NT2/D1 (cell line): ENCODE data around the gene GLRA1.

Experiments used
- DNase-seq: peaks from one replicate; pipeline ENCODE4 v3.0.0-alpha.2; 2011; ENCODE audit warnings: low read depth, low spot score
- H3K27me3 ChIP-seq: 2 replicates; pipeline ENCODE4 v1.6.0; 2011; ENCODE audit warnings: mild to moderate bottlenecking; ENCODE audit not compliant: insufficient read length, insufficient read depth
- H3K36me3 ChIP-seq: 2 replicates; pipeline ENCODE4 v1.6.1; 2011; ENCODE audit warnings: mild to moderate bottlenecking, low read length, mixed read lengths; ENCODE audit not compliant: insufficient read depth, insufficient read length
- H3K4me1 ChIP-seq: 2 replicates; pipeline ENCODE4 v1.5.1; 2011; ENCODE audit not compliant: insufficient read depth, insufficient read length
- H3K4me3 ChIP-seq: 2 replicates; pipeline ENCODE4 v1.5.1; 2011; ENCODE audit warnings: low read depth; ENCODE audit not compliant: insufficient read length
- H3K9ac ChIP-seq: 2 replicates; pipeline ENCODE4 v1.6.0; 2011; ENCODE audit warnings: low read depth; ENCODE audit not compliant: insufficient read length
- H3K9me3 ChIP-seq: 2 replicates; pipeline ENCODE4 v1.5.1; 2011; ENCODE audit warnings: mild to moderate bottlenecking, low read length; ENCODE audit not compliant: insufficient read depth
- SUZ12 ChIP-seq: IDR thresholded peaks from 2 replicates; pipeline ENCODE4 v1.6.1; 2011; ENCODE audit not compliant: insufficient read length, insufficient read depth; ENCODE audit errors: extremely low read depth
- YY1 ChIP-seq: IDR thresholded peaks from 2 replicates; pipeline ENCODE4 v1.6.1; 2011; ENCODE audit not compliant: insufficient read length, insufficient read depth
- ZNF274 ChIP-seq: IDR thresholded peaks from 2 replicates; pipeline ENCODE4 v1.6.1; 2011; ENCODE audit warnings: mild to moderate bottlenecking, low read depth, low read length

GLRA1 gene

GRCh38 chr5:151947931-151948608 is 23.4 kb upstream of the GLRA1 start:
- Histone ChIP-seq H3K4me3 (no peak overlapping the region), H3K9ac (no peak overlapping the region), H3K9me3 (no peaks in the 10 kb centered on the region), H3K4me1 (no peaks in the 10 kb centered on the region), H3K36me3 (no peaks in the 10 kb centered on the region), H3K27me3 (no peaks in the 10 kb centered on the region)
- TF ChIP-seq SUZ12 (no peak), ZNF274 (no peak), YY1 (no peak)
- DNase-seq, result no peak

GRCh38 chr5:151937851-151938250 is 13.2 kb upstream of the GLRA1 start:
- Histone ChIP-seq H3K9me3 (no peaks in the 10 kb centered on the region), H3K4me3 (no peak overlapping the region), H3K9ac (no peak overlapping the region), H3K36me3 (no peaks in the 10 kb centered on the region), H3K27me3 (no peaks in the 10 kb centered on the region), H3K4me1 (no peaks in the 10 kb centered on the region)
- DNase-seq, result no peak
- TF ChIP-seq YY1 (no peak), SUZ12 (no peak), ZNF274 (no peak)

GRCh38 chr5:151935135-151935695 is 10.6 kb upstream of the GLRA1 start:
- Histone ChIP-seq H3K27me3 (no peaks in the 10 kb centered on the region), H3K4me1 (no peaks in the 10 kb centered on the region), H3K9me3 (peaks cover 21% of the 10 kb centered on the region), H3K36me3 (no peaks in the 10 kb centered on the region), H3K9ac (no peak overlapping the region), H3K4me3 (no peak overlapping the region)
- no peak for TF ChIP-seq ZNF274
- no peak for DNase-seq

- Histone ChIP-seq H3K27me3 (no peaks in the 10 kb centered on the region), H3K9ac (no peak overlapping the region), H3K4me1 (no peaks in the 10 kb centered on the region), H3K4me3 (no peak overlapping the region), H3K36me3 (no peaks in the 10 kb centered on the region), H3K9me3 (peaks cover 21% of the 10 kb centered on the region)
- no peak for DNase-seq
- no peak for TF ChIP-seq SUZ12
- no peak for TF ChIP-seq ZNF274
- TF ChIP-seq YY1, result no peak
Measured at GRCh38 chr5:151931260-151931659, 6.6 kb upstream of the GLRA1 start.

- no peak for DNase-seq
- no peaks in the 10 kb centered on the region for H3K4me1 ChIP-seq
- H3K27me3 ChIP-seq, result peaks cover 7% of the 10 kb centered on the region
- no peak overlapping the region for H3K9ac ChIP-seq
- H3K36me3 ChIP-seq, result no peaks in the 10 kb centered on the region
- no peak for TF ChIP-seq ZNF274
- no peak overlapping the region for H3K4me3 ChIP-seq
- H3K9me3 ChIP-seq, result peaks cover 8% of the 10 kb centered on the region; the same call in 1 of the 2 replicates
Measured at GRCh38 chr5:151926188-151926587, 1.5 kb upstream of the GLRA1 start.

- no peak overlapping the region for H3K4me3 ChIP-seq
Measured at GRCh38 chr5:151925340-151925739, 689 bp upstream of the GLRA1 start.

GRCh38 chr5:151923866-151924476 is 680 bp downstream of the GLRA1 start:
- Histone ChIP-seq H3K9me3 (no peaks in the 10 kb centered on the region), H3K4me3 (no peak overlapping the region), H3K27me3 (peaks cover 7% of the 10 kb centered on the region), H3K9ac (no peak overlapping the region), H3K4me1 (no peaks in the 10 kb centered on the region), H3K36me3 (no peaks in the 10 kb centered on the region)
- TF ChIP-seq ZNF274, result no peak
- TF ChIP-seq SUZ12, result no peak
- TF ChIP-seq YY1, result no peak
- DNase-seq, result no peak

More at GRCh38 chr5:151925340-151925739, 689 bp upstream of the GLRA1 start:
- DNase-seq, result no peak
- H3K36me3 ChIP-seq, result no peaks in the 10 kb centered on the region
- H3K9ac ChIP-seq, result no peak overlapping the region
- TF ChIP-seq ZNF274 (no peak), YY1 (no peak), SUZ12 (no peak)
- H3K4me1 ChIP-seq, result no peaks in the 10 kb centered on the region
- peaks cover 7% of the 10 kb centered on the region for H3K27me3 ChIP-seq
- 0 out of 2 replicates have a peak, but pooled peaks cover under 1% of the 10 kb centered on the region for H3K9me3 ChIP-seq
